ENCODE measurements around the gene SLC25A10.

The SLC25A10 gene

GRCh38 chr17:81707725-81708646, 4.1 kb upstream of the SLC25A10 start:
- H3K27ac ChIP-seq (ENCODE audit: poor library complexity, severe bottlenecking): no peak overlapping the region
- ATAC-seq (ENCODE audit: low read depth): no peak
- H3K36me3 ChIP-seq (ENCODE audit: low read depth): peaks cover 29% of the 10 kb centered on the region

GRCh38 chr17:81708739-81709185, 3.3 kb upstream of the SLC25A10 start:
- ATAC-seq (ENCODE audit: low read depth): no peak
- H3K27me3 ChIP-seq (ENCODE audit: insufficient read depth, poor library complexity, severe bottlenecking): no peaks in the 10 kb centered on the region
- peaks cover 11% of the 10 kb centered on the region for H3K4me1 ChIP-seq (ENCODE audit: insufficient read depth, poor library complexity, severe bottlenecking)
- TF ChIP-seq, protein P1, sequence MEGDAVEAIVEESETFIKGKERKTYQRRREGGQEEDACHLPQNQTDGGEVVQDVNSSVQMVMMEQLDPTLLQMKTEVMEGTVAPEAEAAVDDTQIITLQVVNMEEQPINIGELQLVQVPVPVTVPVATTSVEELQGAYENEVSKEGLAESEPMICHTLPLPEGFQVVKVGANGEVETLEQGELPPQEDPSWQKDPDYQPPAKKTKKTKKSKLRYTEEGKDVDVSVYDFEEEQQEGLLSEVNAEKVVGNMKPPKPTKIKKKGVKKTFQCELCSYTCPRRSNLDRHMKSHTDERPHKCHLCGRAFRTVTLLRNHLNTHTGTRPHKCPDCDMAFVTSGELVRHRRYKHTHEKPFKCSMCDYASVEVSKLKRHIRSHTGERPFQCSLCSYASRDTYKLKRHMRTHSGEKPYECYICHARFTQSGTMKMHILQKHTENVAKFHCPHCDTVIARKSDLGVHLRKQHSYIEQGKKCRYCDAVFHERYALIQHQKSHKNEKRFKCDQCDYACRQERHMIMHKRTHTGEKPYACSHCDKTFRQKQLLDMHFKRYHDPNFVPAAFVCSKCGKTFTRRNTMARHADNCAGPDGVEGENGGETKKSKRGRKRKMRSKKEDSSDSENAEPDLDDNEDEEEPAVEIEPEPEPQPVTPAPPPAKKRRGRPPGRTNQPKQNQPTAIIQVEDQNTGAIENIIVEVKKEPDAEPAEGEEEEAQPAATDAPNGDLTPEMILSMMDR (IDR thresholded peaks at IDR 0.05; ENCODE audit: poor library complexity, severe bottlenecking): no peak
- no peaks in the 10 kb centered on the region for H3K9me3 ChIP-seq (ENCODE audit: severe bottlenecking)
- no peak overlapping the region for H3K4me3 ChIP-seq (ENCODE audit: severe bottlenecking)
- peaks cover 29% of the 10 kb centered on the region for H3K36me3 ChIP-seq (ENCODE audit: low read depth)
- no peak overlapping the region for H3K27ac ChIP-seq (ENCODE audit: poor library complexity, severe bottlenecking)
- DNase-seq (ENCODE audit: low spot score): no peak

More at GRCh38 chr17:81707725-81708646, 4.1 kb upstream of the SLC25A10 start:
- DNase-seq (ENCODE audit: low spot score): no peak
- no peaks in the 10 kb centered on the region for H3K27me3 ChIP-seq (ENCODE audit: insufficient read depth, poor library complexity, severe bottlenecking)
- TF ChIP-seq, protein P1 (IDR thresholded peaks at IDR 0.05; ENCODE audit: poor library complexity, severe bottlenecking): no peak
- H3K9me3 ChIP-seq (ENCODE audit: severe bottlenecking): no peaks in the 10 kb centered on the region
- H3K4me1 ChIP-seq (ENCODE audit: insufficient read depth, poor library complexity, severe bottlenecking): peaks cover 4% of the 10 kb centered on the region
- H3K4me3 ChIP-seq (ENCODE audit: severe bottlenecking): no peak overlapping the region

DNA sequence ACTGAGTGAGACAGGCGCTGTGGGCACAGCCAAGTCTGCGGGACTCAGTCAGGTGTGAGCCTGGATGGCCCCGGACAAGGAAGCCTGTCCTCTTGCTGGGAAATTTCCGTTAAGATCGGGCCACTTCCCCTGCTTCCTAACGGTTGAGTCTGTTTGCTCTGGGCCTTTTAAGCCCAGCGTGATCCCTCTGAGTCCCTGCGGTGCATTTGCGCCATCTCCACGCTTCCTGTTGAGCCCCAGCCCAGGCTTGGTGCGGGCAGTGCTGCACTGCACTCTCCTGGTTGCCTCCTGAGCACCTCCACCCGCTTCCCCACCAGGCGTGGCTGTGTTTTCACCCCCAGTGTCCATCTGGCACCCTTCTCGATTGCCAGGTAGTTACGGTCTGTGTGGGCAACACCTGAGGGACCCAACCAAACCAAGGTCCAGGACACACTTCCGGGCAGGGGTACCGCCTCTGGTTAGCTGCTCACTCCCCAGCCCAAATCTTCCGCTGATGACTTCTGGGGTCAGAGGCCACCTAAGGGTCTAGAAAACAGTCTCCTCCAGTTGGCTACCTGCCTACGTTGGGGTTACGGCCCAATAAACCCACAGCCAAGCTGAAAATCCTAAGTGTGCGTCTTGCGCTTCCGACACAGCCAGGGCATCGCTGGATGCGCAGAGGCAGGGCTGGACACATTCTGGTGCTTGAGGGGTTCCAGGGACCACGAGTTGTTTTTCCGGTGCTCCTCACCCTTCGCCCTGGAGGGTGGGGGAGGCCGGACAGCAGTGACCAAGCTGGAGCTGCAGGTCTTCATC, 1.4 kb upstream of the SLC25A10 start:
- TF ChIP-seq, protein P1 (IDR thresholded peaks at IDR 0.05; ENCODE audit: poor library complexity, severe bottlenecking): no peak
- Histone ChIP-seq H3K4me1 (ENCODE audit: insufficient read depth, poor library complexity, severe bottlenecking) (peaks cover 13% of the 10 kb centered on the region), H3K27me3 (ENCODE audit: insufficient read depth, poor library complexity, severe bottlenecking) (no peaks in the 10 kb centered on the region), H3K36me3 (ENCODE audit: low read depth) (peaks cover 29% of the 10 kb centered on the region), H3K4me3 (ENCODE audit: severe bottlenecking) (no peak overlapping the region), H3K27ac (ENCODE audit: poor library complexity, severe bottlenecking) (peak overlapping the region; percentile 66), H3K9me3 (ENCODE audit: severe bottlenecking) (no peaks in the 10 kb centered on the region)
- no peak for DNase-seq (ENCODE audit: low spot score)
- no peak for ATAC-seq (ENCODE audit: low read depth)

DNA sequence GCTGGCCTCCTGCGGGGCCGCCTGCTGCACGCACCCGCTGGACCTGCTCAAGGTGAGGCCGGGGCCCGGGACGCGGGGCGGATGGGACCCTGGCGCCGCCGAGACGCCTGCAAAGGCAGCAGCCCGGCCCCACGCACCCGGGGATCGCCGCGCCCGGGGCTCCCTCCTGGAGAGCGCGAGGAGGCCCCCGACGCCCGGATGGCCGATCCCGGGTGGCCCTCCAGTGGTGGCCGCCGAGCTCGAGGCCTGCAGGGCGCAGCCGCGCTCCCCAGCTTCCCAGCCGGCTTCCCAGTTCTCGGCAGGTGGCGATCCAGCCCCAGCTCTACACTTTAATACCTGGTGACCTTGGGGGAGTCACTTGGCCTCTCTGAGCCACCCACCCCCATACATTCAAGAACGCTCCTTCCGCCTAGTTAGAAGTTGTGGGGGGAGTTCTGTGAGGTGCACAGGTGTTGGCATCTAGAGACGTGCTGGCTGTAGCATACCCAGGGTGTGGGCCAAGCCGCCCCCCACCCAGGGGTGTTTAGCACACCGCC, 452 bp downstream of the SLC25A10 start:
- ATAC-seq (ENCODE audit: low read depth): peak; percentile 44
- Histone ChIP-seq H3K9me3 (ENCODE audit: severe bottlenecking) (no peaks in the 10 kb centered on the region), H3K4me3 (ENCODE audit: severe bottlenecking) (peak overlapping the region; percentile 87), H3K4me1 (ENCODE audit: insufficient read depth, poor library complexity, severe bottlenecking) (peaks cover 13% of the 10 kb centered on the region), H3K36me3 (ENCODE audit: low read depth) (peaks cover 21% of the 10 kb centered on the region), H3K27ac (ENCODE audit: poor library complexity, severe bottlenecking) (peak overlapping the region; percentile 66), H3K27me3 (ENCODE audit: insufficient read depth, poor library complexity, severe bottlenecking) (no peaks in the 10 kb centered on the region)
- DNase-seq (ENCODE audit: low spot score): peak; percentile 75
- TF ChIP-seq, protein P1 (IDR thresholded peaks at IDR 0.05; ENCODE audit: poor library complexity, severe bottlenecking): peak; percentile 43
